Type B pancreatic cell (in vitro differentiated cells): Measurements from ENCODE around the gene DUSP2. TPM values are rescaled to one million over a fixed set of nuclear protein-coding genes. Genes with fewer than 3 reads are reported as not detected.
A peak's percentile ranks its signal among the peaks of the same experiment; 100 is the strongest.

Source experiments
- DNase-seq: peaks from one replicate; pipeline ENCODE4 v3.0.0; 2021; ENCODE audit warnings: mixed read lengths; ENCODE audit not compliant: unreplicated experiment; ENCODE audit errors: extremely low spot score
- H3K27ac Mint-ChIP-seq: 2 replicates; pipeline ENCODE4 v1.8.0; 2021; ENCODE audit warnings: mild to moderate bottlenecking, mixed read lengths
- H3K27me3 Mint-ChIP-seq: 2 replicates; pipeline ENCODE4 v1.8.0; 2021; ENCODE audit warnings: mixed read lengths
- H3K36me3 Mint-ChIP-seq: 2 replicates; pipeline ENCODE4 v1.8.0; 2021; ENCODE audit warnings: mixed read lengths
- H3K4me1 Mint-ChIP-seq: one replicate; pipeline ENCODE4 v1.8.0; 2021; ENCODE audit warnings: mixed read lengths; ENCODE audit not compliant: unreplicated experiment
- H3K4me3 Mint-ChIP-seq: 2 replicates; pipeline ENCODE4 v1.8.0; 2021; ENCODE audit warnings: mild to moderate bottlenecking, mixed read lengths
- H3K9me3 Mint-ChIP-seq: 2 replicates; pipeline ENCODE4 v1.8.0; 2021; ENCODE audit warnings: mixed read lengths
- total RNA-seq: library from RNA; stranded (reverse); gene quantifications from 2 replicates; pipeline ENCODE4 v1.2.1, GENCODE V29; 2021; ENCODE audit warnings: low replicate concordance
- TF ChIP-seq, protein P1 (sequence below): fragments of 200-600 bp; sonication (generic); conservative IDR thresholded peaks from 2 replicates; pipeline ENCODE4 v1.5.0; 2021; ENCODE audit warnings: antibody characterized with exemption, mild to moderate bottlenecking

The DUSP2 gene
- total RNA-seq, 1 donor from 2014 or later: 4.5 TPM

DNA sequence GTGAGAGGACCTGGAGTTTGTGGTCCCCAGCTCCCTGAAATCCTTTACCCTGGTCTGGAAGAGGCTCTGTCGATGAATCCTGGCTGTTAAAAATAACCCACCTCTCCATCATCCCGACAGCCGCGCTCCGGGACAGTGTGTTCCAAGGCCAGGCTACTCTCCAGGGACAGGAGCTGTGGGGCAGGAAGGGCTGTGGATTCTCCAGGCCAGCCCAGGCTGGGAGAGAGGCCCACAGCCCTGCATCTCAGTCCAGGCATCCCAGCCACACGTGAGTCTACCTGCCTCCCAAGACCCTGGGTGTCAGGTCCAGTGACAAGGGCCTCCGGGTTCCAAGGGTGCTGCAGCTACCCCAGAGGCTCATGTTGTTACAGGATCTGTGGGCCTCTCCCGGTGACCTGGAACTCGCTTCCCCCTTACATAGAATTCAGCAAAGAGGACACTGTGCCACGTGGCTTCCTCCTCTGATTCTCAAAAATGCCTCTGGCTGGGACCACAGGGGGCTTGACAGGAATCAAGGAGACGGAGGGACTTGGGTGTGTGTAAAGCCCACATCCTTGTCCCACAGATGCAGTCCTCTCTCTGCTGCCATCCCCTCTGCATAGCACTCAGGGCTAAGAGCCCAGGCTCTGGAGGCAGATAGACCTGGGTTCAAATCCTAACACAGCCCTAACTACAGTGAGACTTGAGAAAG is 46.2 kb downstream of the DUSP2 start:
- Mint-ChIP-seq H3K4me3 (no peak overlapping the region), H3K27ac (no peak overlapping the region), H3K36me3 (peaks cover 5% of the 10 kb centered on the region), H3K4me1 (peaks cover 3% of the 10 kb centered on the region), H3K9me3 (peaks cover 5% of the 10 kb centered on the region), H3K27me3 (no peaks in the 10 kb centered on the region)
- TF ChIP-seq, protein P1, sequence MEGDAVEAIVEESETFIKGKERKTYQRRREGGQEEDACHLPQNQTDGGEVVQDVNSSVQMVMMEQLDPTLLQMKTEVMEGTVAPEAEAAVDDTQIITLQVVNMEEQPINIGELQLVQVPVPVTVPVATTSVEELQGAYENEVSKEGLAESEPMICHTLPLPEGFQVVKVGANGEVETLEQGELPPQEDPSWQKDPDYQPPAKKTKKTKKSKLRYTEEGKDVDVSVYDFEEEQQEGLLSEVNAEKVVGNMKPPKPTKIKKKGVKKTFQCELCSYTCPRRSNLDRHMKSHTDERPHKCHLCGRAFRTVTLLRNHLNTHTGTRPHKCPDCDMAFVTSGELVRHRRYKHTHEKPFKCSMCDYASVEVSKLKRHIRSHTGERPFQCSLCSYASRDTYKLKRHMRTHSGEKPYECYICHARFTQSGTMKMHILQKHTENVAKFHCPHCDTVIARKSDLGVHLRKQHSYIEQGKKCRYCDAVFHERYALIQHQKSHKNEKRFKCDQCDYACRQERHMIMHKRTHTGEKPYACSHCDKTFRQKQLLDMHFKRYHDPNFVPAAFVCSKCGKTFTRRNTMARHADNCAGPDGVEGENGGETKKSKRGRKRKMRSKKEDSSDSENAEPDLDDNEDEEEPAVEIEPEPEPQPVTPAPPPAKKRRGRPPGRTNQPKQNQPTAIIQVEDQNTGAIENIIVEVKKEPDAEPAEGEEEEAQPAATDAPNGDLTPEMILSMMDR: no peak
- DNase-seq: no peak

DNA sequence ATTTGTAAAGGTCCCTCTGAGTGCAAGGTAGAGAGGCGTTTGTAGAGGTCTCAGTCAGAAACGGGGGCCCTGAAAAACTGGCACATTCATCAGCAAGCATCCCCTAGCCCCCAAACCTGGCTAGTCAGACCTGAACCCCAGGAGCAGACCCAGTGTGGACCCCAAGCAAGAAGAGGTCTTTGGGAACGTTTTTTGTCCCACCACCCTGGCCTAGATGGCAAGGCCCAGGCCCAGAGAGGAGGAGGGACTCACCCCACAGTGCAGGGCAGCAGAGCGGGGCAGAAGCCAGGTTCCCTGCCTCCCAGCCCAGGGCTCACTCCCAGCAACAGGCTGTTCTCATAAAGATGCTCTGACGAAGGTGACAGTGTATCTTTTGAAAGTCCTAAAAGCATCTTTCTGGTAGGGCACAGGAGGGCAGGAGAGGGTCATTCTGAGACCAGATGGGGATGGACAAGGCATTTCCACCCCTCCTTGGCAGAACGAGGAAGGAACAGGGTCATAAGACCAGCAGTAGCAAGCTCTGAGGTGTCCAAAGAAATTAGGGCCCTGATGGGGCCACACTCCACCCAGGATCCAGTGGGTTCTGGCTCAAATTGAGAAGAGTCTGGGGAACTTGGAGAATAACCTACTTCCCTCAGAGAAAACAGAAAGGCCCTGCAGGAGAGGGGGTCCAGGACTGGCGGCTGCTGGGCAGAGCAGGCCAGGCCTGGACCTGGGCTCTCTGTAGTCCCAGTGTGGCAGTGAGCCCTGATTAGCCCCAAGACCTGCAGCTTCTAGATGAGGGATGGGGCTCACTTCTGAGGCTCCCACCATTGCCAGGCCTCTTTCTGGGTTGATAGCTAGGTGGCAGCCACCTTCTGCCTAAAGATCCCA is 47.1 kb downstream of the DUSP2 start:
- Mint-ChIP-seq H3K9me3 (peaks cover 5% of the 10 kb centered on the region), H3K27me3 (no peaks in the 10 kb centered on the region), H3K4me1 (peaks cover 3% of the 10 kb centered on the region), H3K4me3 (no peak overlapping the region), H3K27ac (no peak overlapping the region), H3K36me3 (peaks cover 5% of the 10 kb centered on the region)
- TF ChIP-seq, protein P1: no peak
- no peak for DNase-seq

GRCh38 chr2:96097441-96097840 is 47.8 kb downstream of the DUSP2 start:
- Mint-ChIP-seq H3K36me3 (peaks cover 5% of the 10 kb centered on the region), H3K27ac (no peak overlapping the region)
- TF ChIP-seq, protein P1: no peak

DNA sequence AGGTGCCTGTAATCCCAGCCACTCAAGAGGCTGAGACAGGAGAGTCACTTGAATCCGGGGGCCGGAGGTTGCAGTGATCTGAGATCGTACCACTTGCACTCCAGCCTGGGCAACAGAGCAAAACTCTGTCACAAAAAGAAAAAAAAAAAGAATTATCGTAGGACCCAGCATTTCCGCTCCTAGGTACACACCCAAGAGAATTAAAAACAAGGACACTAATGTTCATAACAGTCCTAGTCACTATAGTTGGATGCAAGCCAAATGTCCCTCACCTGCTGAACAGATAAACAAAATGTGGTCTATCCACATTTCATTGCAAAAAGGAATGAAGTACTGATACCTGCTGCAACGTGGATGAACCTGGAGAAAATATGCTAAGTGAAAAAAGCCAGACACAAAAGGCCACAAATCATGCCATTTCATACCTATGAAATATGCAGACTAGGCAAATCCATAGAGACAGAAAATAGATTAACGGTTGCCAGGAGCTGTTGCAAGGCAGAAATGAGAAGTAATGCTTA is 50.1 kb downstream of the DUSP2 start:
- peaks cover 5% of the 10 kb centered on the region for H3K36me3 Mint-ChIP-seq
- peak overlapping the region; percentile 29 for H3K4me3 Mint-ChIP-seq

More at GRCh38 chr2:96097441-96097840, 47.8 kb downstream of the DUSP2 start:
- DNase-seq: no peak
- Mint-ChIP-seq H3K4me3 (no peak overlapping the region), H3K4me1 (peaks cover 3% of the 10 kb centered on the region), H3K27me3 (no peaks in the 10 kb centered on the region), H3K9me3 (peaks cover 5% of the 10 kb centered on the region)

DNA sequence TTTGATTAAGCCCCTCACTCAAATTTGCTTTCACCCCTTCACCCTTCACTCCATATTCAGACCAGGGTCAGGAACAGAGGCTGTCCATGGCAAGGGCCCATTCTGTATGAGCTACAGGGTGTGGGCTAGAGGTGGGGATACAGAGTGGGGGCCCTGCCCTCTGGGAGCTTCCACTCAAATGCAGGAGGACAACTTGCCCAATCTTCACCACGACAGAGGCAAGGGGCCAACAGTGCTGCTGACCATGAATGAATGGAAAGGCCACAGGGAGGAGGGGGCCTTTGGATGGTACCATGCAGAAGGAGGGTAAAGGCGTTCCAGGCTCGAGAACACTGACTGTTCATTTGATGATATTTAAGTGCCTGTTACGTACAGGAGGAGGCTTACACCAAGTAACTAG is 51.7 kb downstream of the DUSP2 start:
- Mint-ChIP-seq H3K27me3 (no peaks in the 10 kb centered on the region), H3K9me3 (peaks cover 5% of the 10 kb centered on the region), H3K4me1 (peaks cover 15% of the 10 kb centered on the region), H3K27ac (no peak overlapping the region), H3K36me3 (peaks cover 5% of the 10 kb centered on the region), H3K4me3 (no peak overlapping the region)
- no peak for DNase-seq
- TF ChIP-seq, protein P1: no peak

More for the DNA sequence above, 50.1 kb downstream of the DUSP2 start:
- H3K27ac Mint-ChIP-seq: peak overlapping the region; percentile 64
- TF ChIP-seq, protein P1: no peak
- H3K27me3 Mint-ChIP-seq: no peaks in the 10 kb centered on the region
- H3K4me1 Mint-ChIP-seq: peaks cover 14% of the 10 kb centered on the region
- peaks cover 5% of the 10 kb centered on the region for H3K9me3 Mint-ChIP-seq
- no peak for DNase-seq

Other genes starting within 250 kb of the DUSP2 start
- 10.8 and 47.0 TPM in 2 replicates for gene ANKRD36C, start 153.6 kb downstream of the DUSP2 start, total RNA-seq
- gene GPAT2, start 110.5 kb downstream of the DUSP2 start, total RNA-seq: 0.39 TPM in 1 of 2 replicates, not detected in the other
- gene ADRA2B, start 28.9 kb downstream of the DUSP2 start, total RNA-seq: 2.4 and 13.9 TPM in 2 replicates
- 0.93 TPM in 1 of 2 replicates, not detected in the other for gene ASTL, start 6.9 kb downstream of the DUSP2 start, total RNA-seq
- 133 and 146 TPM in 2 replicates for gene STARD7, start 63.4 kb upstream of the DUSP2 start, total RNA-seq
- 40.5 and 58.3 TPM in 2 replicates for gene TMEM127, start 120.6 kb upstream of the DUSP2 start, total RNA-seq
- 68.9 and 69.7 TPM in 2 replicates for gene CIAO1, start 120.8 kb upstream of the DUSP2 start, total RNA-seq
- 136 and 184 TPM in 2 replicates for gene SNRNP200, start 160.1 kb upstream of the DUSP2 start, total RNA-seq
- gene ITPRIPL1, start 179.9 kb upstream of the DUSP2 start, total RNA-seq: 3.5 and 11.6 TPM in 2 replicates
- 13.6 and 34.9 TPM in 2 replicates for gene NCAPH, start 190.3 kb upstream of the DUSP2 start, total RNA-seq